ENCODE measurements around the gene PSMB1.
"Not testable (repeated sequence)": the region's sequence is repeated elsewhere in the genome, so short reads cannot be mapped to it uniquely, and the experiment has no call there.

PSMB1 gene

GRCh38 chr6:170504479-170504878 lies 48.6 kb downstream of the PSMB1 start:
- H3K36me3 ChIP-seq (replicated peaks; ENCODE audit: insufficient read depth, low read length): no peaks in the 10 kb centered on the region
- no peaks in the 10 kb centered on the region for H4K20me1 ChIP-seq (ENCODE audit: insufficient read depth, low read length)
- no peak overlapping the region for H3K4me2 ChIP-seq (ENCODE audit: low read depth, low read length)
- no peaks in the 10 kb centered on the region for H3K9me3 ChIP-seq (replicated peaks; ENCODE audit: insufficient read depth, low read length)
- H3F3A ChIP-seq (ENCODE audit: insufficient read depth, low read length): no peaks in the 10 kb centered on the region
- no peaks in the 10 kb centered on the region for H3K9me2 ChIP-seq (replicated peaks; ENCODE audit: insufficient read depth, low read length)
- no peak overlapping the region for H3K9ac ChIP-seq (ENCODE audit: low read length)
- no peak overlapping the region for H2AFZ ChIP-seq (ENCODE audit: low read length)
- TF ChIP-seq EZH2phosphoT487 (IDR thresholded peaks at IDR 0.05; ENCODE audit: low read length) (no peak), EZH2 (optimal IDR thresholded peaks at IDR 0.05; ENCODE audit: low read depth, low read length) (no peak)
- no peak for DNase-seq
- no peaks in the 10 kb centered on the region for H3K27me3 ChIP-seq (replicated peaks; ENCODE audit: insufficient read depth, low read length)
- no peak overlapping the region for H3K27ac ChIP-seq (ENCODE audit: low read length)
- H3K4me3 ChIP-seq (ENCODE audit: low read length): no peak overlapping the region
- no peaks in the 10 kb centered on the region for H3K4me1 ChIP-seq (ENCODE audit: low read length)
- no peaks in the 10 kb centered on the region for H3K79me2 ChIP-seq (ENCODE audit: low read length)

GRCh38 chr6:170503414-170503761 lies 49.7 kb downstream of the PSMB1 start:
- Histone ChIP-seq H3K4me3 (ENCODE audit: low read length) (no peak overlapping the region), H3K27me3 (replicated peaks; ENCODE audit: insufficient read depth, low read length) (no peaks in the 10 kb centered on the region), H3F3A (ENCODE audit: insufficient read depth, low read length) (no peaks in the 10 kb centered on the region), H3K79me2 (ENCODE audit: low read length) (no peaks in the 10 kb centered on the region), H2AFZ (ENCODE audit: low read length) (no peak overlapping the region), H3K36me3 (replicated peaks; ENCODE audit: insufficient read depth, low read length) (no peaks in the 10 kb centered on the region), H3K9me2 (replicated peaks; ENCODE audit: insufficient read depth, low read length) (no peaks in the 10 kb centered on the region), H4K20me1 (ENCODE audit: insufficient read depth, low read length) (no peaks in the 10 kb centered on the region), H3K4me2 (ENCODE audit: low read depth, low read length) (no peak overlapping the region), H3K27ac (ENCODE audit: low read length) (no peak overlapping the region), H3K9ac (ENCODE audit: low read length) (no peak overlapping the region), H3K9me3 (replicated peaks; ENCODE audit: insufficient read depth, low read length) (no peaks in the 10 kb centered on the region), H3K4me1 (ENCODE audit: low read length) (no peaks in the 10 kb centered on the region)
- no peak for DNase-seq
- TF ChIP-seq CTCF (IDR thresholded peaks at IDR 0.05; ENCODE audit: low read length): no peak
- no peak for TF ChIP-seq EZH2 (optimal IDR thresholded peaks at IDR 0.05; ENCODE audit: low read depth, low read length)
- TF ChIP-seq EZH2phosphoT487 (IDR thresholded peaks at IDR 0.05; ENCODE audit: low read length): no peak

GRCh38 chr6:170502733-170503413 lies 50.2 kb downstream of the PSMB1 start:
- not testable (repeated sequence) for H3K9ac ChIP-seq (ENCODE audit: low read length); H3K9me3 ChIP-seq (replicated peaks; ENCODE audit: insufficient read depth, low read length); H3K79me2 ChIP-seq (ENCODE audit: low read length); H3K27ac ChIP-seq (ENCODE audit: low read length); H3K9me2 ChIP-seq (replicated peaks; ENCODE audit: insufficient read depth, low read length); H3K27me3 ChIP-seq (replicated peaks; ENCODE audit: insufficient read depth, low read length); H4K20me1 ChIP-seq (ENCODE audit: insufficient read depth, low read length); H3K36me3 ChIP-seq (replicated peaks; ENCODE audit: insufficient read depth, low read length); H3K4me3 ChIP-seq (ENCODE audit: low read length); H3F3A ChIP-seq (ENCODE audit: insufficient read depth, low read length); H3K4me1 ChIP-seq (ENCODE audit: low read length); H3K4me2 ChIP-seq (ENCODE audit: low read depth, low read length); DNase-seq; H2AFZ ChIP-seq (ENCODE audit: low read length)

- not testable (repeated sequence) for H3K36me3 ChIP-seq (replicated peaks; ENCODE audit: insufficient read depth, low read length); H2AFZ ChIP-seq (ENCODE audit: low read length); H3K27me3 ChIP-seq (replicated peaks; ENCODE audit: insufficient read depth, low read length); H4K20me1 ChIP-seq (ENCODE audit: insufficient read depth, low read length); DNase-seq; H3K4me2 ChIP-seq (ENCODE audit: low read depth, low read length); H3K9me2 ChIP-seq (replicated peaks; ENCODE audit: insufficient read depth, low read length); H3K27ac ChIP-seq (ENCODE audit: low read length); H3K79me2 ChIP-seq (ENCODE audit: low read length); H3K9ac ChIP-seq (ENCODE audit: low read length); H3F3A ChIP-seq (ENCODE audit: insufficient read depth, low read length); H3K4me3 ChIP-seq (ENCODE audit: low read length); H3K4me1 ChIP-seq (ENCODE audit: low read length); H3K9me3 ChIP-seq (replicated peaks; ENCODE audit: insufficient read depth, low read length)
Observed at GRCh38 chr6:170502268-170502667, 50.8 kb downstream of the PSMB1 start.
